Activated CD4-positive, alpha-beta T cell treated with anti-CD3 and anti-CD28 coated beads, Interleukin-2, amount 50 U/mL, for 1 hour (primary cell): ENCODE measurements around the gene ZMIZ1.
A peak's percentile ranks its signal among the peaks of the same experiment; 100 is the strongest.
"Not testable (repeated sequence)": the region's sequence is repeated elsewhere in the genome, so short reads cannot be mapped to it uniquely, and the experiment has no call there.

ENCODE experiments used
- DNase-seq: peaks from one replicate; pipeline ENCODE4 v3.0.0-alpha.2; 2020

ZMIZ1 gene

DNA sequence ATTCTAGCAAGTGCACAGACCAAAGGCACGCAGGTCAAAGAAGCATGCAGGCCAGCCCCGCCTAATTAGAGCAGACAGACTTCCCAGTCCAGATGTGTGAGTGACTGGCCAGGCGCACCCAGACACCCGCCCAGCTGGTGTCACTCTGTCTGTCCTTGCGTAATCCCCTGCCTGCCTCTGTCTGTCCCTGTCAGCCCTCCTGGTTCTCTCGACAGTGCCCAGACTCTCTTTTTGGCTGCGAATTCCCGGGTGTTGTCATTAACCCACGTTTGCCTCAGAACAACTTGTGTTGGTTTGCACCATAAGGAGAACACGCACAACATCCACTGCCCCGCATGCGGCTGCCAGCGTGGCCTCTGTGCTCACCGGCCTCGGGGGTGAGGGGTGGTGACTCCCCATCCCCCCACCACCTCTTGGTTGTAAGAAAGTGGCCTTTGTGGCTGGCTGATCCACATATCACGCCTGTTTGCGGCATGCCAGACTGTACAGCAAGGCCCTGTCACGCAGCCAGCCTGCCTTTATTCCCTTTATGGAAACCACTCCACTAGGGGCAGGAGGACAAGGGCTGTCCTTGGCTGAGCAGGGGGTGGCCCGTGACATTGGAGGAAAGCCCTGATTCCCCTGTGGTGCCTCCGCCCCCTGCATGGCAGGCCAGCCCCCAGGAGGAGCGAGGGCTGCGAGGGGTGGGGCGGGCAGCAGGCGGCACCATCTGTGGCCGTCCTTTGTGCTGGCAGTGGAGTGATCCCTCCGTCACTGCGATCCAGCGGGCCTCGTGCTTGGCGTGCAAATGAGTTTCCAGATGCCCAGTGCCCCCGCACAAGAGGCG, 205.7 kb downstream of the ZMIZ1 start:
- DNase-seq, result no peak

DNA sequence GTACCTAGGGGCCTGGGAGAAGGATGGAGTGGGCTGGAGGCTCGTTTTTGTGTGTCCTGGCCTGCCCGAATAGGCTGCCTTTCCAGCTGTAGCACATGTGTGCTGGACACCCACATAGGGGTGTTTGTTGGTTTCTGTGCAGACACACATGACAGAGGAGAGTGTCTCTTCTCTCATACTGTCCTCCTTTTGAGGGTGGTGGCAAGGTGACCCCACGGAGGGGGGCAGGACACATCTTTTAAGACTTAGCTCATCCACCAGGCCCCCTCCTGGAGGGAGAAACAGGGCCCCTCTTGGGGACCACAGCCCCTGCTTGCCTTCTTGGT, 206.3 kb downstream of the ZMIZ1 start:
- no peak for DNase-seq

DNA sequence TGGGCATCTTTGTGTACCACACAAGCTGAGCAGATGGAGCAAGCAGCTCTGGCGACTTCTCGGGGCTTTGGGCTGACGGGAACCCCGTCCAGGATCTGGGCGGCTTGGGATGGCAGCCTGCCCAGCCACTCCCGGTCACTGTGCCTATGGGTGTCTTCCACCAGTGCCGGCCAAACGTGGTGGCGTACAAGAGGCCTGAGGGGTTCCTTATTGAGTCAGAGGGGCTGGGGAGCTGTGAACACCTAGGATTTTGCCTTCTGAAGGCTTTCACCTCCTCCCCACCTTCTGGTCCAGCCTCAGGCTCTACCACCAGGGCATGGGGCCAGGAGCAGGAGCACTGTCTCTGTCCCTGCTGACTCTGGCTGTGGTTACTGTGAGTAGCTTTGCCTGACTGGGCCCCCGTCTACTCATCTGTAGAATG, 206.7 kb downstream of the ZMIZ1 start:
- no peak for DNase-seq

DNA sequence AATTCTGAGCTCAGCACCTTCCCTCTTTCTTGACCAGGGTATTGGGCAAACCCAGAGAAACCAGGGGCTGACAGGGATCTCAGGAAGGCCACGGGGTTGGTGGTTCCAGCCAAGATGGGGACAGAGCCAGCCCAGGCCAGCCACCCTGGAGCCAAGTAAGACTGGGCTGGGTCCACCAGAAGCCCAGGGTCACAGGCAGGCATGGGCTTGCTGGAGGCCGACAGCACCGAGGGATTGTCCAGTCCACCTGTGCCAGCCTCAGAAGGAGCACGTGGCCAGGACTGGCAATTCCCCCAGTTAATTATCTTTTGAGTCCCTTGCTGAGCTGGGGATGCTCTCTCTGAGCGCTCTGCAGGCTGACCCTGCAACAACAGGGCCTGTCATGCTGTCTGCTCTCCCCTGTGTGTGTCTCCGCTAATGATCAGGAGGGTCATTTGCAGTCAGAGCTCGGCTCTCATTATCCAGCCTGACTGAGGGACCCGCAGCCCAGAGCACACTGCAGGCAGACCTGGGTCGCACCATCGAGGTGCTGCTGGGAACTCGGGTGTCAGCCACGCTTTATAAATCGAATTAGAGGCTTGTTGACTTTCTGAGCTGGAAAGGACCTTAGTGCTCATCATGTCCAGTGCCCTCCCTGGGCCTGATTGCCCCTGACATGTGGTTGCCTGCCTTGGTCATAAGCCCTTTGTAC, 209.0 kb downstream of the ZMIZ1 start:
- no peak for DNase-seq

DNA sequence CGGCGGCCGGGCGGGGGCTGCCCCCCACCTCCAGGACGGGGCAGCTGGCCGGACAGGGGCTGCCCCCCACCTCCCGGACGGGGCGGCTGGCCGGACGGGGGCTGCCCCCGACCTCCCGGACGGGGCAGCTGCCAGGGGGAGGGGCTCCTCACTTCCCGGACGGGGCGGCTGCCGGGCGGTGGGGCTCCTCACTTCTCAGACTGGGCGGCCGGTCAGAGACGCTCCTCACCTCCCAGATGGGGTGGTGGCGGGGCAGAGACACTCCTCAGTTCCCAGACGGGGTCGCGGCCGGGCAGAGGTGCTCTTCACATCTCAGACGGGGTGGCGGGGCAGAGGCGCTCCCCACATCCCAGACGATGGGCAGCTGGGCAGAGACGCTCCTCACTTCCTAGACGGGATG, 210.3 kb downstream of the ZMIZ1 start:
- not testable (repeated sequence) for DNase-seq

DNA sequence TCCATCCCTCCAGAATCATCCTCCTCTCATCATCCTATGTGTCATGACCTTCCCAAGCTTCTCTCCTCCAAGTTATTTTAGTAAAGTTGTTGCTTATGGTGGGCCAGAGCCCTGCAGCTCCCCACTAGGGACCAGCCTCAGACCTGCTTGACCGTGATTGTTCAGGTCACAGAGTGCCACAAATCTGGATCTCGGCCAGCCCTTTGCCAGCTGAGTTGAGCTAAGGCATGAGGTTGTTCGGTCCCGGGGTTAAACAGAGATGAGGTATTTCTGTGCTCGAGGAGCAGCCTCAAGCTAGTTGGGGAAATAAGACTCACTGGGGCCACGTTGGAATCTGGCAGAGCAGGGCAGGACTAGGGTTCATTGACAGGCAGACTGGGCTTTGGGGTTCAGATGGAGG, 212.2 kb downstream of the ZMIZ1 start:
- DNase-seq, result no peak

DNA sequence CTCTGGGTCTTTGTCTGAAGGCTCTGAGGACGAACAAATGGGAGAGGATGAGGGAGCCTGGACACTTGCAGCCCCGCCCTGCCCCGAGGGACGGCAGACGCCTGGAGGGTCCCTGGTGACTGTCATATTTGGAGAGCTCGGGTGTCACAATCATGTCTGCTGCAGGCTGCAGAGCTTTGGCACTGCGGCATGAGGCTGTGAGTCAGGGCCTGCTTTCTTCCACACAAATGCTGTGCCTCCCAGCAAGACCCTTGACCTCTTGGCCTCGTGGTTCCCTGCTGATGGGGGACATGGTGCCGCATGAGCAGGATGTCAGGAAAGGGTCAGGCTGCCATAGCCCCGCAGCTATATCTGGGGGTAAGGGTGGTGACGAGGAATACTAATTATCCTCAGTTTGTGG, 213.6 kb downstream of the ZMIZ1 start:
- no peak for DNase-seq

DNA sequence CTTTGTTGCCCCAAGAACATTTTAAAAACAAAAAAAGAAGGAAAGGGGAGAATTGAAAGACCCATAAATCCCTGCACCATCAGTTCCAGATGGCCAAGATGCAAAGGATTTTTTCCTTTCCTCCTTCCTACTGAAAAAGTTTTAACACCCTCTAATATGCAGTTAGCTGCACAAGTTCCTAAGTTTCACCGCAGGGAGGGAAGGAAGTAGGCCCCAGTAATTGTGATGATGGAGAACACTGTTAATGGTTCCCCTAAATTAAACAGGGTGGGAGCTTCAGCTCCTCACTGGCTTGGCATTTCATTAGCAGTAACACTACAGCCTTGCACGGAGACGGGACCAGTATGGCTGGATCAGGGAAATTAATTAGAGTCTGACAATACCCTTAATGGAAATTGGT, 214.8 kb downstream of the ZMIZ1 start:
- no peak for DNase-seq

DNA sequence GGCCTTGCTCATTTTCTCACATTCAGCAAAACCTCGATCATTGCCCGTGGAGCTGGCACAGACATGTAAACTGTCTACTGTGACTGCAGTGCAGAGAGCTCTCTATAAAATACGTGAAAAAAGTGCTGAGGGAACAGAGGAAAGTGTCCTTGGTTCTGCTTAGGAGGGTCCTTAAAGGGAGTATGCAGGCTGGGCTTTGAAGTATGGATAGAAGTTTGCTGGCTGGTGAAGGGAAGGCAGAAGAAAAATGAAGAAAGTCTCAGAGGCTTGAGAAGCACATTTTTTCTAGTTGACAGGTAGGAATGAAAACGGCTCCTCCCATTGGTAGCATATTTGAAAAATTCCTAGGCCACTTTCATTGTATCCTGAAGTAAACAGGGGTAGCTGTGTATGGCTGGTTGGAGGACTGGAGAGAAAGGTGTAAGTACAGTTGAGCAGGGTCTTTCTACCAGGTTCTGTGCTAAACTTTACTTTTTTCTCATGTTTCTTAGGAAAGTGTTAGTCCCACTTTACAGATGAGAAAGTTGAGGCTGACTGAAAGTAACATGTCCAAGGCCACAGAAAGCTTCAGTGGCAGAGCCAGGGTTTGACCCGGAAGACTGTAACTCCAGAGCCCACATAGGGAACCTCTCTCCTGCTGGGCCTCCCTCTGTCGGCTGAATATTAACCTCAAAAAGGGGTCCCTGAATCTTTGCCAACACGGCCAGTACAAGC, 215.5 kb downstream of the ZMIZ1 start:
- no peak for DNase-seq

DNA sequence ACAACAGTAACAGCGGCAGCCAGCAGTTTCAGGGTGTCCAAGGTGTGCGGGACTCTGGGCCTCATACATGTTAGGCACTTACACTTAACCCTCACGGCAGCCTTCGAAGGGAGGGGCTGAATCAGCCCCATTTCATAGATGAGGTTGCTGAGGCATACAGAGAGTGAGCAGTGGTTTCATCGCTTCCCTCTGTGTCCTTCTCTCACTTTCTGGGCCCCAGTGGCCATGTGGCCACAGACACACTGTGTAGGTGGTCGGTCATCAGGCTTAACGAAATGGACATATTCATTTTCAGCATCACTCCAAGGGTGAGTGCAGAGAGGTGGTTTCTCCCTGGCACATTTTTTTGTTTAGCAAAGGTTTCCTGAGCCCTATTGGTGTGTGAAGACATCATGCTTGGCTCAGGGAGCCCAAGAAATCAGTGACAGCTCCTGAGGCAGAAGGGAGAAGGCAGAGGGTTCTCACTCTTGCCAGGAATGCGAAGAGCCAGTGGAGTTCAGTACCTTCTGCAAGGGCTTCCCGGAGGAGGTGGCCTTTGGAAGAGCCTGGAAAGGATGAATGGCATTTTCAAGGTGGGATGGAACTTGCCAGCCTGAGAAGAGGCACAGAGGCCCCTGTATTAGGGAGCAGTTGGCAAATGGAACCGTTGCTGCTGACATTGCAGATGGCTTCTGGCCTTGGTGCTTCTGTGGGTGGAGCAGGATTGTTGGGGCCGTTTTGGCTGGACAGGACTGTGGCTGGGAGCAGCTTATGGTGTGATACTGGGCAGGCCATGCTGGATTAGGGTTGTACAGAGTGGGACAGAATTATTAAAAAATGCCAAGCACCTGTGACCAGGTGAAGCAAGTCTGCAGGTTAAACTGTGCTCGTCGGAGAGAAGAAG, 216.8 kb downstream of the ZMIZ1 start:
- DNase-seq, result no peak

DNA sequence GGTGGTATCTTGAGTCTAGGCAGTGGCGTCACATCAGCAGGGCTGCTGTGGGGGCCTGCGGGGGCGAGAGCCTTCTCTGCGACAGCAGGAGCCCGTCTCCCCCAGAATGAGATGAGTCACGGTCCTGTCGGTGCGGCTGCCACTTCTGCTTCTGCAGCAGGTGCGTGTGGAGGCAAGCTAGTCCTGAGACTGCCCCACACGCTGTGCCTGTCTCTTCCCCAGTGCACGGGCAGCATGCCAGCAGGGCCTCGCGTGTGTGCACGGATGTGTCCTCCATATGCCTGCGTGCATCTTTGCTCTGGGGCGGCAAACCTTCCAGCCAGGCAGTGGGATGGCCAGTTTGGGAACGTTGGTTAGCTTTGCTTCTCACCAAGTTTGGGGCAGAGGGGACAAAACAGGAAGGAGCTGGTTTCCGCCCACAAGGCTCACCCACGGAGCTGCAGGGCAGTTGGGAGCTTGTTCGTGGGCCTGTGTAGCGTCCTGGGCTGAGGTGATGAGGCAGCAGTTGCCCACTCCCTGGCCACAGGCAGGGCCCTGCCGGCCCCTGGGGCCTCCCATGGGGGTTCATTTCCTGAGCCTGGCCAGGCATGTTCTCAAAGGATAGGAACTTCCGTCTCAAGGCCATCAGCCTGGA, 217.7 kb downstream of the ZMIZ1 start:
- DNase-seq, result peak; percentile 63

DNA sequence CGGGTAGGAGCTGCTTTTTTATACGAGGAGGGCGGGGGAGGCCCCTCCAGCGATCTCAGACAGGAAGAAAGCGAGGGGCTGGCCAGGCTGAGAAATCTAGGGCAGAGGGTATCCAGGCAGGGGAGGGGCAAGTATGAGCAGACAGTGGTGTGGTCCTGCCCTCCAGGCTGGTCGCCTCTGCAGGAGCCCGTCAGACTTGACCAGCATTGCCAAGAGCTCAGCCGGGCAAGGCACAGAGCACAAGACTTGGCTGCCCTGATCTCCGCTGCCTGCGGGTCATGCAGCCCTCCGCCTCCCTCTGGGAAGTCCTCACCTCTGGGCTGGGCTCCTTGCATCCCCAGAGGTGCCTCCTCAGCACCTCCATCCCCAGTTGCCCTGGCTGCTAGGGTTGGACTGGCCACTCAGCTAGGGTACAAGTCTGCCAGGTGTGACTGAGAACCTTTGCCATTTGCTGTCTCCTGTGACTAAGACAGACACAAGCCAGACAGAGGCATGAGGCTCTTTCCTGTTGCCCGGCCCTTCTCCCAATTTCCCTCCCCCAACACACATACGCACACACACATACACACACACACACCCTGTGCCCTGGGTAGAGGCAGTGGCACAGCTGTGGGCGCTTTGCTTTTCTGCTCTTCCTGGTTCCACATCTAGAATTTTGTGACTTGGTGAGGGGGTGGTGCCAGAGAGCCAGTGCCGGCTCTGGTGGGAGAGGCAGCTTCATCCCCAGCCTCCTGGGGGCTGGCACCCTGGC, 219.4 kb downstream of the ZMIZ1 start:
- DNase-seq, result no peak

DNA sequence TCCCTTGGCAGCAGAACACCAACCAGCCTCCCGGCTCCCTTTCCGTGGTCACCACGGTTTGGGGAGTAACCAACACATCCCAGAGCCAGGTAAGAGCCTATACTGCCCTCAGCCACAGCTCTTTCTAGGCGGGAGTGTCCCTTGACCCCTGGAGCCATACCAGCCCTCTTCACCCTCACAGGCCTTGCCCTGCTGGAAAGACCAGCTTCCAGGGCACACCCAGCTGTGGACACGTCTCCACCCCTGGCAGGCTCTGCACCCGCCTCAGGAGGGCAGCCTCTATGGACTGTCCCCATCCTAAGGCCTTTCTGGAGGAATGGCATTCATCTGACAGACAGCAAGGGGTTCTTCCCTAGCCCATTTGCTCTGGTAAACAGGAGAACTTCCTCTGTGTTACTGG, 221.0 kb downstream of the ZMIZ1 start:
- DNase-seq, result no peak

DNA sequence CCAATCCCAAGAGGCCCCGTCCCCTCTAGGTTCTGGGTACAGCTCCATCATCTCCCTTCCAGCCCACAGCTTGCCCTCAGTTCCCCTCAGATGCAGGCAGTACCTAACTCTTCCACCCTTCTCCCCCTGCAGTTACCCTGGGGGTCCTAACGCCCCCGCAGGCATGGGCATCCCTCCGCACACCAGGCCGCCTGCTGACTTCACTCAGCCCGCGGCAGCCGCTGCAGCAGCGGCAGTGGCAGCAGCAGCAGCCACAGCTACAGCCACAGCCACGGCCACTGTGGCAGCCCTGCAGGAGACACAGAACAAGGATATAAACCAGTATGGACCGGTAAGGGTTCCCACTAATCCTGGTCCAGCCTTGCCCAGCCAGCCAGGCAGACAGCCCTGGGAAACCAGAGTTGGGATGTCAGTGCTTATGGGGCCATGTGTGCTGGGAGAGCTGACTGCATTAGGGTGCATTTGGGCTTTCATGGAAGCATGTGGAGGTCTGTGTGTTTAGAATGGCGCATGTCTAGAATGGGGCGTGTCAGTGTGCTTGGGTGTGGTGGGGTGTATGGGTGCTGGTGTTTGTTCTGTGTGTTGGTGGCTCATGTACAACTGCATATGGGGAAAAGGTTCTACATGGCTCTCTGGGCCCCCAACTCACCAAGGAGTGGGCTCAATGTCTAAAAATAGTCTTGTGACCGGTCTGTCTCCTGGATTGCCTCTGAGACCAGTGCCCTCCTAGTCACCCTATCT, 223.4 kb downstream of the ZMIZ1 start:
- no peak for DNase-seq

DNA sequence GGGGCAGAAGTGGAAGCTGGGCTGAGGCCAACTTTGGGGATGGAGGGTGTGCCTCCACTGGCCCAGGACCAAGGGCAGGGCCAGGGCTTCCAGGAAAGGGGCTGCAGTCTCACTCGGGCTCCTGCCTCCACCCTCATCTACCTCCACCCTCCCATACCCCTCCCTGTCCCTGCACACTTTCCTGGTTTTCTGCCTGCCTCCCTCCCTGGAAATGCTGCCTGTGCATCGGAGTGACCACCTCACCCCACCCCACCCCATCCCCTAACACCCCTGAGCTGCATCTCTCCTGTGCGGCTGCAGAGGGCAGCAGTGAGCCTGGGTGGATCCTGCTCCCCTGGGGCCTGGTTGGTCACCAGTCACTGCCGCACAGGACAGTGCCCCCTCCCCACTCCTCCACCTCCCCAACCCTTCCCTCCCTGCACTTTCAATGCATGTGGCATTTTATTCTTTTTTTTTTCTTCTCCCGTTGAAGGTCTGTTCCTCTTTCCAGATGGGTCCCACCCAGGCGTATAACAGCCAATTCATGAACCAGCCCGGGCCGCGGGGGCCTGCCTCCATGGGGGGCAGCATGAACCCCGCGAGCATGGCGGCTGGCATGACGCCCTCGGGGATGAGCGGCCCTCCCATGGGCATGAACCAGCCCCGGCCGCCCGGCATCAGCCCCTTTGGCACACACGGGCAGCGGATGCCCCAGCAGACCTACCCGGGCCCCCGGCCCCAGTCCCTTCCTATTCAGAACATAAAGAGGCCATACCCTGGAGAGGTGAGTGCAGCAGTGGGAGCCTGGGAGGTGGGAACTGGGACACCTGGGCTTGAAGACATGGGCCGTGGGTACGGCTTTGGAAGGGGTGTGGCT, 224.4 kb downstream of the ZMIZ1 start:
- peak; percentile 33 for DNase-seq

DNA sequence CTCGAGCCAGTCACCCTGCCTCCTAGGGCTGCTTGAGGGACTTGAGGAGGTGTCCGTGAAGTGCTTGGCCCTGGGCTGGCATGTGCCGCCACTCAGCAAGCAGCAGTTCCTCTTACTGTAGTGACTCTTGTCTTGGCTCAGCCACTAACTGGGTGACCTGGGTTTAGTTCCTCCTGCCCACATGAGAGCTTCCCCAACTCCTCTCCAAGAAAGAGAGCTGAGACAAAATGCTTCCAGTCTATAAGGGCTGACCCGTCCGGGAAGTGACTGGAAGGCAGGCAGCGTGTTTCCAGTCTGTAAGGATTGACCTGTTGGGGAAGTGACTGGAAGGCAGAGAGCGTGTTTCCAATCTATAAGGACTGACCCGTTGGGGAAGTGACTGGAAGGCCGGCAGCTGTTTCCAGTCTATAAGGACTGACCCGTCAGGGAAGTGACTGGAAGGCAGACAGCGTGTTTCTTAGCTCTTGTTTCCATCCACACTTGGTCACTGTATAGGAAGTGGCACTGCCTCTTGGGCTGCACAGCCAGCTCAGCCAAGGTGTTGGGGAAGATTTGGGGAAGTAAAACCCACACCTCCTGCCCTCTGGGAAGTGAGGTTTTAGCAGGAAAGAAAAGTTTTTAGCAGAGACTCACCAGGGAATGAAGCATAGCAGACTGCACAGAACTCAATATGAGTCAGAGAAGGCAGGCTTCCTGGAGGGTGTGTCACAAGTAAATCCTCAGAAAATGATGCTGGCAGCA, 225.2 kb downstream of the ZMIZ1 start:
- DNase-seq, result no peak

DNA sequence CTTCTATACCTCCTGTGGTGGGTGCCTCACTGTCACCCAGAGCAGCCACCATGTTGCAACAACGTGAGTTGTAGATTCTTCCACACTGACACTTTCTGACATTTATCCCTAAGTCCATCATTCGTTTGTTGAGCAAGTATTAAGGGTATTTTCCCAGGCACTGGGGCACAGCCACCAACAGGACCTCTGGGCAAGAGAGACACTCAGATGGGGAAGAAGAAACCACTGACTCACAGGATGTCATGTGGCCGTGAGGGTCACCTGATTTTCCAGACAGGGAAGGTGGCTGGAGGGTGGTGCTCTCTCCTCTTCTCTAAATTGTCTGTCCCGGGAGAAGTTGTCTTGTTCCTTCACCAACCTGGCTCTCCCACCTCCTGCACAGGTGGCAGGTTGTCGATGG, 226.8 kb downstream of the ZMIZ1 start:
- DNase-seq, result no peak

DNA sequence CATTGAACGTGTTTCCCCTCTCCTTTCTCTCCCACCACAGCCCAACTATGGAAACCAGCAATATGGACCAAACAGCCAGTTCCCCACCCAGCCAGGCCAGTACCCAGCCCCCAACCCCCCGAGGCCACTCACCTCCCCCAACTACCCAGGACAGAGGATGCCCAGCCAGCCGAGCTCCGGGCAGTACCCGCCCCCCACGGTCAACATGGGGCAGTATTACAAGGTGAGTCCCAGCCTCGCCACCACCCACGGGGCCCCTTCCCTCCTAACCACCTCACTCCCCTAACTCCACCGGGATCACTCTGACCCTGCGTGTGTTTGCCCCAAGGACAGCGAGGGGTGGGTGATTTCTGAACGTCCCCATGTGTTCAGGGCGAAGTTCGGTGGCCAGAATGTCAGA, 227.7 kb downstream of the ZMIZ1 start:
- no peak for DNase-seq
